Common myeloid progenitor, CD34-positive (primary cell): ENCODE data around the gene SLC44A4.

Experiments
- CTCF ChIA-PET: fragments of 350-600 bp; sonication (Branson Sonifier 250); formaldehyde crosslinking; loops from one replicate; lab custom pipeline; 2021; ENCODE audit warnings: antibody characterized with exemption; lab: Charles Lee
- POLR2A ChIA-PET: fragments of 350-600 bp; sonication (Branson Sonifier 250); formaldehyde crosslinking; loops from one replicate; lab custom pipeline; 2021; ENCODE audit warnings: antibody characterized with exemption; lab: Charles Lee
- DNase-seq, 3 donors: peaks; one replicate each; pipeline versions ENCODE4 v3.0.0 to v3.0.0-alpha.2; 2013
- H3K27ac ChIP-seq, 2 experiments: 1 replicate in 1 of 2; 2 replicates in 1 of 2; pipeline ENCODE4 v1.7.0; 2013; ENCODE audit warnings: inconsistent platforms in 2 of 2, low read length in 2 of 2, mild to moderate bottlenecking in 2 of 2, low read depth in 1 of 2, moderate library complexity in 1 of 2; ENCODE audit not compliant: severe bottlenecking in 2 of 2, insufficient read depth in 1 of 2, poor library complexity in 1 of 2
- H3K27me3 ChIP-seq, 5 experiments: replicated peaks in 2 of 5; 1 replicate in 3 of 5; 2 replicates in 2 of 5; pipeline versions ENCODE4 v1.6.1 to v1.7.0; 2013; ENCODE audit warnings: low read length in 4 of 5, mild to moderate bottlenecking in 2 of 5, moderate library complexity in 2 of 5, inconsistent platforms in 1 of 5; ENCODE audit not compliant: insufficient read depth in 5 of 5, control insufficient read depth in 4 of 5
- H3K36me3 ChIP-seq, 4 experiments: 1 replicate in 2 of 4; 2 replicates in 2 of 4; pipeline versions ENCODE4 v1.6.1 to v1.7.0; 2013; ENCODE audit warnings: low read length in 3 of 4, control low read depth in 1 of 4, mild to moderate bottlenecking in 1 of 4; ENCODE audit not compliant: control insufficient read depth in 4 of 4, insufficient read depth in 4 of 4
- H3K4me1 ChIP-seq, 4 experiments: 1 replicate in 3 of 4; 2 replicates in 1 of 4; pipeline versions ENCODE4 v1.6.1 to v1.7.1; 2013; ENCODE audit warnings: low read length in 3 of 4, mild to moderate bottlenecking in 3 of 4, control low read depth in 1 of 4, inconsistent platforms in 1 of 4, moderate library complexity in 1 of 4; ENCODE audit not compliant: control insufficient read depth in 4 of 4, insufficient read depth in 4 of 4; ENCODE audit errors: control extremely low read depth in 1 of 4
- H3K4me3 ChIP-seq, 7 experiments: 1 replicate in 4 of 7; 2 replicates in 3 of 7; pipeline versions ENCODE4 v1.5.1 to v1.7.0; 2013; ENCODE audit warnings: mild to moderate bottlenecking in 7 of 7, low read length in 6 of 7, moderate library complexity in 6 of 7, inconsistent platforms in 2 of 7, low read depth in 2 of 7, control low read depth in 1 of 7; ENCODE audit not compliant: insufficient read depth in 4 of 7, control insufficient read depth in 1 of 7; ENCODE audit errors: extremely low read depth in 1 of 7
- H3K9me3 ChIP-seq, 5 experiments: 1 replicate in 4 of 5; 2 replicates in 1 of 5; pipeline versions ENCODE4 v1.6.1 to v1.7.1; 2013; ENCODE audit warnings: low read length in 4 of 5, mild to moderate bottlenecking in 2 of 5, inconsistent platforms in 1 of 5, low read depth in 1 of 5, moderate library complexity in 1 of 5; ENCODE audit not compliant: control insufficient read depth in 4 of 5, insufficient read depth in 2 of 5; ENCODE audit errors: control extremely low read depth in 1 of 5
- WGBS: methylation state at CpG from one replicate; pipeline ENCODE4 v1.1.5; 2013; ENCODE audit not compliant: insufficient coverage; 5-methylcytosine and 5-hydroxymethylcytosine counted together

The SLC44A4 gene

DNA sequence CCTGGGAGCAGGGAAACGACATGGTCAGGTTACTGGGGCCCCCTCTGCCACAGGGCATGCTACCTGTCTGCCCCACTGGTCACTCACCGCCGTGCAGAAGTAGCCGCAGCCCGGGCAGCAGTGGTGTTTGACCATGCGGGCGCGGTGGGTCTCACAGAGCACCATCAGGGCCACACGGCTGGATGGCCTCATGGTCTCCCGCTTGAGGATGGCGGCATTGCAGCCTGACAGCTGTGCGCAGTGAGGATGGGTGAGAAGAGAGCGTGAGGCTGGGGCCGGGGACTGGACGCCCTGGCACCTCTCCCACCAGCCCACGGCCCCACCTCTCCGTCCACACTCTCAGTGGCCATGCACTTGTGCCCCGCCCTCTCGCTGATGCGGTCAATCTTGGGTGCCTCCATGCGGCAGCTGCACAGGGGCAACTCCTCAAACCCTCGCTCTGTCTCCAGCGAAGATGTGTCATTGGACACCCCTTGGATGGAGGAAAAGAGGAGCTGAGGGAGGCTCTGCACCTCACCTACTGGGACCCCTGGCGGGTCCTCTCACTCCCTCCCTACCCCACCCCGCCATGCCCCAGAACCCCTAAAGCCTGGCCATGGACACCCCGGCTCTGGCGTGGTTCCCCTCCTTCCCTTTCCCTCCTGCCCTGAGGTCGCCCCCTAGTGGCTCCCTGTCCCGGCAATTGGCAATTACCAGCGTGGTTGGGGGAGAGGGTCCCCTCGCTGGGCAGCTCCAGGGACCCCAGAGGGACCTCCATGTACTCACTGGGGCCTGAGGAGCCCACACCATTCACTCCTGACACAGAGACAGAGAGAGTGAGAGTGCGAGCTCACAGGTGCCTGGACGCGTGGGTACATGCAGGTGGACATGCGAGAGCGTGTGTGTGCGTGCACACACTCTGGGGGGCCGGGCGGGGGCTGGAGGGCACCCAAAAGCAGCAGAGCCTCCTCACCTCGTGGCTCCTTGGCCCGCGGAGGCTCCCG, 9.8 kb upstream of the SLC44A4 start:
- Histone ChIP-seq H3K36me3 (peaks cover 5 to 83% (median 64%) of the 10 kb centered on the region in 4 experiments), H3K9me3 (no peaks in the 10 kb centered on the region), H3K4me3 (no peak overlapping the region), H3K4me1 (peaks cover 0 to 14% (median 0%) of the 10 kb centered on the region in 4 experiments), H3K27ac (no peak overlapping the region), H3K27me3 (no peaks in the 10 kb centered on the region)
- peak; percentile 26 to 62 (median 46) for DNase-seq
- WGBS: 91% methylated on average over 33 of the region's 43 CpGs
- ChIA-PET POLR2A (interaction anchor here (0.6 kb wide), 1 partner anchor 87 kb away, joined by 3 read pairs; no protein-coding TSS in a partner anchor), CTCF (interaction anchor here (0.7 to 4.2 kb wide), 15 partner anchors 8 to 342 kb away, joined by 3 to 21 read pairs (median 3); partner anchors contain the start of genes ATP6V1G2, EHMT2, NEU1 and ZBTB12)

DNA sequence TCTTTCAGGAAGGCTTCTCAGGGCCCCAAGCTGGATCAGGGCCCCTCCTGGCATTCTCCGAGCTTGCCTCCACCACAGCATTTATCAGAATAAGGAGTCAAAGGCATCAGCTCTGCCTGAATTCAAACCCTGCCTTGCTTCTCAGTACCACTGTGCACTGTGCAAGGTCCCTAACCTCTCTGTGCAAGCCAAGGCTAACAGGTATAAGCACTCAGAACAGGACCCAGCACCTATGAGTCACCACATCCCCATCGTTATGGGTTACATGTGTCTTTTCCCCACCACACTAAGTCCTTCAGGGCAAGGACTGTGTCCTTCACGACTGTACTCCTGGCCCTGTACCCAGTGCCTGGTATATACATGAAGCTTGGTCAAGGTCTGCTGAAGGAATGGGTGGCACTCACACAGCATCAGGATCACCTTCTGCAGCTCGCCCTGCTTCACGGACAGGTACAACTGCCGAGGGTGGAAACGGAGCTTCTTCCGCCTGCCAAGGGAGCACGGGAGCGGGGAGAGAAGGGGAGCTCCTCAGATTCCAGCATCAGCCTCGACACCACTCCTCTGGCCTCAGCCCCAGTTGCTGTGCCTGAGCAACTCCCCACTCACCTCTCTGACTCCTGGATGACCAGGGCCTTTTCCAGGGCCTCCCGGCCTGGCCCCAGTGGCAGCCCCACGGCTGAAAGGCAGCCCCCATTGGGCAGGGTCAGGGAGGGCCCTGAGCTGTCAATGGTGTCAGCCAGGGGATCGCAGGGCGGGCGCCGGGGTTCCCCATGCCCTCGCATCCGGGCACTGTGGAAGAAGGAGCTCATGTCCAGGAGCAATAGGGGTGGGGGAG, 8.6 kb upstream of the SLC44A4 start:
- Histone ChIP-seq H3K27me3 (no peaks in the 10 kb centered on the region), H3K27ac (no peak overlapping the region), H3K36me3 (peaks cover 8 to 85% (median 68%) of the 10 kb centered on the region in 4 experiments), H3K4me1 (peaks cover 0 to 3% (median 0%) of the 10 kb centered on the region in 4 experiments), H3K4me3 (no peak overlapping the region), H3K9me3 (no peaks in the 10 kb centered on the region)
- POLR2A ChIA-PET: no interaction called here
- CTCF ChIA-PET: interaction anchor here (0.7 to 4.2 kb wide), 12 partner anchors 11 to 206 kb away, joined by 3 to 21 read pairs (median 4); partner anchors contain the start of genes EHMT2, NEU1 and ZBTB12
- 96% methylated on average over 11 of the region's 19 CpGs for WGBS
- no peak for DNase-seq

DNA sequence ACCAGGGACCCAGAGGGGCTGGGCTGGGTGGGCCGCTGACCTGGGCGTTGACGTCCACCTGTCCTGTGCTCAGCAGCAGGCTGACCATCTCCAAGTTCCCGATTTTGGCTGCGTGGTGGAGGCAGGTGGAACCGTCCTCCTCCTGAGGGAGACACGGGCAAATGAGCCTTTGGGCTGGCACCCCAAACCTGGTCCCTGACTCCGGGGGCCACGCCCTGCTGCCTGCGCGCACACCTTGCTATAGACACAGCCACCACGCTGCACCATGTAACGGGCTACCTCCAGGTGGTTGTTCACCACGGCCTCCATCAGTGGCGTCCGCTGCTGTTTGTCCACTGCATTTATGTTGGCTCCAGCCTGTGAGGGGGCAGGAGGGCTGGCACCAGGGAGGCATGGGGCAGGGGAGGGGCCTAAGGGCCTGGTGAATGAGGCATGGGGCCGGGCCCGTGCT, 7.8 kb upstream of the SLC44A4 start:
- Histone ChIP-seq H3K36me3 (peaks cover 8 to 83% (median 67%) of the 10 kb centered on the region in 4 experiments), H3K4me3 (no peak overlapping the region), H3K4me1 (no peaks in the 10 kb centered on the region), H3K27ac (no peak overlapping the region), H3K9me3 (no peaks in the 10 kb centered on the region), H3K27me3 (no peaks in the 10 kb centered on the region)
- CTCF ChIA-PET: interaction anchor here (1.0 to 4.2 kb wide), 4 partner anchors 11 to 47 kb away, joined by 3 to 14 read pairs (median 10); partner anchors contain the start of gene EHMT2
- WGBS: over 99% methylated on average over 14 of the region's 18 CpGs
- POLR2A ChIA-PET: no interaction called here
- DNase-seq: no peak

DNA sequence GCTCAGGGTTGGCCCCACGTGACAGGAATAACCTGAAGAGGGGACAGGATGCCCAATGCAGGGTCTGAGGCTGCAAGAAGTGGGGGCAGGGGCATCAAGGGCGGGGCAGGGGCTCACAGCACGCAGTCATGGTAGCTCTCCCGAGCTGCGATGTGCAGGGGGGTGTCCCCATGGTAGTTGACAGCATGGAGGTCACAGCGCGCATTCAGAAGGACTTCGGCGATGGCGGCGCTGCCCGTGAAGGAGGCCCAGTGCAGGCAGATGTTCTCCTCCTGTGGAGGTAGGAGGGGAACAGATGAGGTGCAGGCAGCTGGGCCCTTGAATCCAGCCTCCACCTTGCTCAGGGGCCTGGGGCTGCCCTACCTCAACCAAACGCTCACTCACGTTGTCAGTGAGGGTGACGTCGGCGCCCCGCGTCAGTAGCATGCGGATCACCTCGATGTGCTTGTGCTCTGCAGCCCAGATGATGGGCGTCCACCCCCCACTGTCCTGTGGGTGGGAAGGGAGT, 5.8 kb upstream of the SLC44A4 start:
- POLR2A ChIA-PET: no interaction called here
- H3K9me3 ChIP-seq: no peaks in the 10 kb centered on the region
- H3K36me3 ChIP-seq: peaks cover 10 to 93% (median 80%) of the 10 kb centered on the region in 4 experiments
- WGBS: 98% methylated on average over 22 of the region's 22 CpGs
- DNase-seq: no peak
- H3K27ac ChIP-seq: no peak overlapping the region
- no peak overlapping the region for H3K4me3 ChIP-seq
- CTCF ChIA-PET: interaction anchor here (3.0 kb wide), 1 partner anchor 13 kb away, joined by 11 read pairs; no protein-coding TSS in a partner anchor
- H3K27me3 ChIP-seq: no peaks in the 10 kb centered on the region
- H3K4me1 ChIP-seq: no peaks in the 10 kb centered on the region

DNA sequence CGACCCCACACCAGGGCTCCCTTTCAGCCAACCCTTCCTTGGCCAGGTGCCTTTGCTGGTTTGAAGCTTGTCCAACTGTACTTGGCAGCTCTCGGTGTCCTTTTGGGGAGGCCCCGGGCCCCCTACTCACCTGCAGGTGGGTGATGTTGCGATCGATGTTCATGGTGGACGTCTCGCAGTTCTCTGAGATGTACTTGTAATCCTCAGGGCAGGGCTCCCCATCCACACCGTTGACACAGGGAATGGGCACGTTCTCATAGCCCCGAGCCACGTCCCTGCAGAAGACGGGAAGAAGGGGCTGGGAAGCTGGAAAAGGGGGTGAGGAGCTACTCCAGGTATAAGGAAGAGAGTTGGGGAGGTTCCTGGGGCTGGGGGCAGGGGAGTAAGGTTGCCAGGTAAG, 4.9 kb upstream of the SLC44A4 start:
- POLR2A ChIA-PET: no interaction called here
- Histone ChIP-seq H3K4me1 (no peaks in the 10 kb centered on the region), H3K9me3 (no peaks in the 10 kb centered on the region), H3K27me3 (no peaks in the 10 kb centered on the region), H3K27ac (no peak overlapping the region), H3K4me3 (no peak overlapping the region), H3K36me3 (peaks cover 10 to 85% (median 75%) of the 10 kb centered on the region in 4 experiments)
- WGBS: 97% methylated on average over 11 of the region's 12 CpGs
- CTCF ChIA-PET: interaction anchor here (0.9 to 3.0 kb wide), 2 partner anchors 12 to 203 kb away, joined by 3 to 11 read pairs; partner anchors contain the start of gene LY6G5C
- no peak for DNase-seq

DNA sequence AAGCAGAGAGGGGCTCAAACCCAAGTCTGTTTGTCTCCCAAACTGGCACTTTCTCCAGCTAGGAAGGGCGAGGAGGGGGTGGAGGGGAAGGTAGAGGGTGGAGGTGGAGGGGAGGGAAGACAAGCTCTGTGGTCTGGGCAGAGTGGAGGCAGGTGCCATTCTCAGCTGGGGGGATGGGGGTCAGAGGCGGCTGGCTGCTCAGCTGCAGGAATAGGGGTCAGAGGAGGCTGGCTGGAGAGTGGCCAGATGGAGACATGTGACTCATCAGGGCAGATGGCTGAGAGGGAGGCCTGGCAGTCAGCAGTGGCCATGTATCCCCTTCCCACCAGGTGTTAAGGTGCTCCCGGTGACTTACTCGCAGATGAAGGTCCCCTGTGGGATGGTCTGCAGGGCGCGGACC, 3.5 kb upstream of the SLC44A4 start:
- DNase-seq: no peak
- no peaks in the 10 kb centered on the region for H3K9me3 ChIP-seq
- no peaks in the 10 kb centered on the region for H3K27me3 ChIP-seq
- 90% methylated on average over 5 of the region's 6 CpGs for WGBS
- ChIA-PET POLR2A (no interaction called here), CTCF (interaction anchor here (1.2 to 3.0 kb wide), 3 partner anchors 10 to 17 kb away, joined by 4 to 11 read pairs (median 5); no protein-coding TSS in a partner anchor)
- no peak overlapping the region for H3K27ac ChIP-seq
- H3K4me1 ChIP-seq: no peaks in the 10 kb centered on the region
- H3K36me3 ChIP-seq: peaks cover 7 to 72% (median 62%) of the 10 kb centered on the region in 4 experiments
- no peak overlapping the region for H3K4me3 ChIP-seq
